Measurements from ENCODE around the gene MAML2.

DNA sequence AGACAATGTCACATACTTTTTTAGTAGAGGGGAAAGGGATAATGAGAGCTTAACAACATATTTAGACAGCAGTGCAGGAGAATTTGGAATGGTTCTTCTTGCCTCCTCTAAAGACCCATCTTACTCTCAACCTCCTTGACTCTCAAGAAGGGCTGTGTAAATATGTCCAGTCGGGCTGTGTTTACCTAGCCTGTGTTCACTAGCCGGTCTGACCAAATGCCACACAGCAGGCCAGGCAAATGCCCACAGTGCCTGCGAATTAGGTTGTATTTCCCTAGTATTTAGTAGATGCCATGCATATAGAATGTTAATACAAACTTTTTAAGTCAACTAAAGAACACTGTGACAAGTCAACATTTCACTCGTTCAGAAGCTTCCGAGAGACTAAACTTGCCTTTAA lies 367.7 kb downstream of the MAML2 start:
- no peak for TF ChIP-seq ZNF707 (CRISPR knock-in tag; conservative IDR thresholded peaks at IDR 0.05)
- TF ChIP-seq, protein P1, sequence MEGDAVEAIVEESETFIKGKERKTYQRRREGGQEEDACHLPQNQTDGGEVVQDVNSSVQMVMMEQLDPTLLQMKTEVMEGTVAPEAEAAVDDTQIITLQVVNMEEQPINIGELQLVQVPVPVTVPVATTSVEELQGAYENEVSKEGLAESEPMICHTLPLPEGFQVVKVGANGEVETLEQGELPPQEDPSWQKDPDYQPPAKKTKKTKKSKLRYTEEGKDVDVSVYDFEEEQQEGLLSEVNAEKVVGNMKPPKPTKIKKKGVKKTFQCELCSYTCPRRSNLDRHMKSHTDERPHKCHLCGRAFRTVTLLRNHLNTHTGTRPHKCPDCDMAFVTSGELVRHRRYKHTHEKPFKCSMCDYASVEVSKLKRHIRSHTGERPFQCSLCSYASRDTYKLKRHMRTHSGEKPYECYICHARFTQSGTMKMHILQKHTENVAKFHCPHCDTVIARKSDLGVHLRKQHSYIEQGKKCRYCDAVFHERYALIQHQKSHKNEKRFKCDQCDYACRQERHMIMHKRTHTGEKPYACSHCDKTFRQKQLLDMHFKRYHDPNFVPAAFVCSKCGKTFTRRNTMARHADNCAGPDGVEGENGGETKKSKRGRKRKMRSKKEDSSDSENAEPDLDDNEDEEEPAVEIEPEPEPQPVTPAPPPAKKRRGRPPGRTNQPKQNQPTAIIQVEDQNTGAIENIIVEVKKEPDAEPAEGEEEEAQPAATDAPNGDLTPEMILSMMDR (IDR thresholded peaks at IDR 0.05 in 2 of 3, conservative IDR thresholded peaks at IDR 0.05 in 1 of 3; ENCODE audit: insufficient read depth in 2 of 3, low read depth in 1 of 3, low read length in 3 of 3), result no peak
- no peak for TF ChIP-seq NFYB (IDR thresholded peaks at IDR 0.05; ENCODE audit: extremely low read depth, insufficient read length)
- no peak for TF ChIP-seq RUNX1 (IDR thresholded peaks at IDR 0.05; ENCODE audit: low read depth)
- no peak for TF ChIP-seq SRF (CRISPR knock-in tag; IDR thresholded peaks at IDR 0.05)
- no peak for TF ChIP-seq LARP7 (IDR thresholded peaks at IDR 0.05)
- TF ChIP-seq ZNF511 (CRISPR knock-in tag; IDR thresholded peaks at IDR 0.05), result no peak
- TF ChIP-seq MTA1 (IDR thresholded peaks at IDR 0.05; ENCODE audit: borderline replicate concordance), result no peak
- TF ChIP-seq, protein P2, sequence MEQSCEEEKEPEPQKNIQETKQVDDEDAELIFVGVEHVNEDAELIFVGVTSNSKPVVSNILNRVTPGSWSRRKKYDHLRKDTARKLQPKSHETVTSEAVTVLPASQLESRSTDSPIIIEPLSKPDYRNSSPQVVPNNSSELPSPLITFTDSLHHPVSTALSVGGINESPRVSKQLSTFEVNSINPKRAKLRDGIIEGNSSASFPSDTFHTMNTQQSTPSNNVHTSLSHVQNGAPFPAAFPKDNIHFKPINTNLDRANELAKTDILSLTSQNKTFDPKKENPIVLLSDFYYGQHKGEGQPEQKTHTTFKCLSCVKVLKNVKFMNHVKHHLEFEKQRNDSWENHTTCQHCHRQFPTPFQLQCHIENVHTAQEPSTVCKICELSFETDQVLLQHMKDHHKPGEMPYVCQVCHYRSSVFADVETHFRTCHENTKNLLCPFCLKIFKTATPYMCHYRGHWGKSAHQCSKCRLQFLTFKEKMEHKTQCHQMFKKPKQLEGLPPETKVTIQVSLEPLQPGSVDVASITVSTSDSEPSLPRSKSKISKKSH (CRISPR knock-in tag; IDR thresholded peaks at IDR 0.05), result no peak
- TF ChIP-seq NCOA2 (IDR thresholded peaks at IDR 0.05; ENCODE audit: partially characterized antibody in 2 of 2), result no peak
- TF ChIP-seq, protein P3, sequence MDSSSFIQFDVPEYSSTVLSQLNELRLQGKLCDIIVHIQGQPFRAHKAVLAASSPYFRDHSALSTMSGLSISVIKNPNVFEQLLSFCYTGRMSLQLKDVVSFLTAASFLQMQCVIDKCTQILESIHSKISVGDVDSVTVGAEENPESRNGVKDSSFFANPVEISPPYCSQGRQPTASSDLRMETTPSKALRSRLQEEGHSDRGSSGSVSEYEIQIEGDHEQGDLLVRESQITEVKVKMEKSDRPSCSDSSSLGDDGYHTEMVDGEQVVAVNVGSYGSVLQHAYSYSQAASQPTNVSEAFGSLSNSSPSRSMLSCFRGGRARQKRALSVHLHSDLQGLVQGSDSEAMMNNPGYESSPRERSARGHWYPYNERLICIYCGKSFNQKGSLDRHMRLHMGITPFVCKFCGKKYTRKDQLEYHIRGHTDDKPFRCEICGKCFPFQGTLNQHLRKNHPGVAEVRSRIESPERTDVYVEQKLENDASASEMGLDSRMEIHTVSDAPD (CRISPR knock-in tag; IDR thresholded peaks at IDR 0.05), result no peak
- no peak for TF ChIP-seq USF2 (CRISPR knock-in tag; IDR thresholded peaks at IDR 0.05)

Measured in K562 (cell line).